Heart left ventricle (tissue), 16 donors: ENCODE results near the gene KCNJ4. TPM values are rescaled to one million over a fixed set of nuclear protein-coding genes. Genes with fewer than 3 reads are reported as not detected.
"Not testable (repeated sequence)": the region's sequence is repeated elsewhere in the genome, so short reads cannot be mapped to it uniquely, and the experiment has no call there.

Source experiments
- ATAC-seq, 4 donors: fragments of 200-7000 bp; cut with Tn5 transposase; one replicate each; pipeline ENCODE4 v1.9.1; 2020 to 2022; ENCODE audit warnings: moderate library complexity in 4 of 4, mild to moderate bottlenecking in 3 of 4, moderate number of reproducible peaks in 1 of 4
- DNase-seq, 5 donors: peaks; one replicate each; pipeline ENCODE4 v3.0.0-alpha.2; 2020
- H3K27ac ChIP-seq, 12 donors: fragments of 200-600 bp; sonication (generic) in 4 of 12; one replicate each; pipeline versions ENCODE4 v1.5.0 to v1.8.0; 2016 to 2022; ENCODE audit warnings: mild to moderate bottlenecking in 2 of 12
- H3K27me3 ChIP-seq, 9 donors: fragments of 200-600 bp; sonication (generic) in 2 of 9; one replicate each; pipeline versions ENCODE4 v1.5.1 to v1.8.0; 2016 to 2022; ENCODE audit warnings: mild to moderate bottlenecking in 3 of 9
- H3K36me3 ChIP-seq, 9 donors: fragments of 200-600 bp; sonication (generic) in 2 of 9; one replicate each; pipeline versions ENCODE4 v1.5.0 to v1.8.0; 2018 to 2022; ENCODE audit warnings: mild to moderate bottlenecking in 2 of 9
- H3K4me1 ChIP-seq, 12 donors: fragments of 200-600 bp; sonication (generic) in 4 of 12; one replicate each; pipeline versions ENCODE4 v1.5.0 to v1.8.0; 2016 to 2022; ENCODE audit warnings: mild to moderate bottlenecking in 3 of 12
- H3K4me3 ChIP-seq, 12 donors: fragments of 200-600 bp; sonication (generic) in 4 of 12; one replicate each; pipeline versions ENCODE4 v1.5.0 to v1.8.0; 2017 to 2022; ENCODE audit warnings: mild to moderate bottlenecking in 9 of 12, moderate library complexity in 4 of 12
- H3K9me3 ChIP-seq, 12 donors: fragments of 200-600 bp; sonication (generic) in 4 of 12; one replicate each; pipeline versions ENCODE4 v1.5.0 to v1.8.0; 2016 to 2022; ENCODE audit warnings: mild to moderate bottlenecking in 1 of 12
- CTCF ChIP-seq, 12 donors: fragments of 200-600 bp; sonication (generic) in 4 of 12; IDR thresholded peaks; one replicate each; pipeline versions ENCODE4 v1.5.0 to v1.8.0; 2018 to 2022; ENCODE audit warnings: antibody characterized with exemption in 12 of 12, mild to moderate bottlenecking in 5 of 12
- POLR2A ChIP-seq, 2 donors: fragments of 450-650 bp; IDR thresholded peaks; one replicate each; pipeline ENCODE4 v1.6.1; 2017; ENCODE audit warnings: antibody characterized with exemption in 2 of 2, mild to moderate bottlenecking in 2 of 2, moderate library complexity in 2 of 2
- WGBS, 4 donors: extraction: QIAGEN DNeasy Blood & Tissue Kit in 2 of 4; methylation state at CpG; one replicate each; pipeline versions ENCODE4 v1.1.5 to v1.1.7; 2013 to 2018; 5-methylcytosine and 5-hydroxymethylcytosine counted together
- intact Hi-C, 10 donors: fragments of 100-400 bp; cut with DNase I; formaldehyde crosslinking; loops; one replicate each; pipeline versions ENCODE4 v1.11.1 to v1.14.2; 2022
- polyA plus RNA-seq, 2 donors: library from polyadenylated mRNA; stranded (reverse); fragments of 200-250 nt; gene quantifications; one replicate each; pipeline ENCODE4 v1.2.3, GENCODE V29; 2013
- total RNA-seq, 9 donors: library from RNA; depleted of rRNA in 2 of 9; stranded (reverse); fragments of >200 nt in 2 of 9; fragmentation: NEBNext Ultra II Directional in 3 of 9; extraction: Animal tissue kit (Norgen Biotek cat#: 25700) in 3 of 9; gene quantifications; one replicate each; pipeline versions ENCODE4 v1.1.0 to v1.2.4, GENCODE V29; 2016 to 2023
- donor health status: ischemic (EF 13 %, LVEDD 7.1; RV severe dilation, severe dysfunction).
- donor health status: healthy with polysubstance abuse.
- donor health status: DM: no; HTN: yes; CAD: no.
- donor health status: DM: no; HTN: no; CAD: no.
- donor health status: ischemic (EF 25% LVEDD 6.9; RV normal size, moderate dysfunction).
- donor health status: ischemic (EF 25% LVEDD 5.7; RV mildly dilated, moderate dysfunction).
- donor health status: healthy.
- donor health status: DM: yes; HTN: yes; CAD: no.
- donor health status: ischemic (EF 35%, LVEDD 5.7; RV mildly dilated, moderate dysfunction).
- donor health status: nonischemic (EF 11% LVEDD 7.7; RV severe dilation, severe dysfunction).
- donor health status: DM: yes; HTN: yes; CAD: no.
- donor health status: PGD.
- donor health status: ischemic (EF 29% LVEDD 5.4; RV normal size, mild dysfunction).
- donor health status: nonischemic (EF 23%, LVEDD 6.1; RV moderate dilation, normal function).

The KCNJ4 gene
- total and polyA plus RNA-seq, 11 donors: 14.5 to 85.5 (median 39.7) TPM

DNA sequence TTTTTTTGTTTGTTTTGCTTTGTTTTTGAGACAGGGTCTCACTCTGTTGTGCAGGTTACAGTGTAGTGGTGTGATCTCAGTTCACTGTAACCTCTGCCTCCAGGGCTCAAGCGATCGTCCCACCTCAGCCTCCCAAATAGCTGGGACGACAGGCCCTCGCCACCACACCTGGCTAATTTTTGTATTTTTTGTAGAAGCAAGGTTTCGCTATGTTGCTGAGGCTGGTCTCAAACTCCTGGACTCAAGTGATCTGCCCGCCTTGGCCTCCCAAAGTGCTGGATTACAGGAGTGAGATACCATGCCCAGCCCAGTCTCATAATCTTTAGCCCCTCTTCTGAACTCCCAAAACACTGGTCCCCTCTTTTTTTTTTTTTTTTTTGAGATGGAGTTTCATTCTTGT is 50.6 kb downstream of the KCNJ4 start:
- Histone ChIP-seq H3K27me3 (no peaks in the 10 kb centered on the region), H3K4me3 (no peak overlapping the region), H3K36me3 (no peaks in the 10 kb centered on the region), H3K9me3 (no peaks in the 10 kb centered on the region), H3K4me1 (peaks cover 0 to 5% (median 0%) of the 10 kb centered on the region in 12 donors), H3K27ac (no peak overlapping the region)
- 94 to 99% (median 96%) methylated on average over 6 of the region's 6 CpGs for WGBS, 4 donors
- no peak for TF ChIP-seq POLR2A (IDR thresholded peaks at IDR 0.05)
- no peak for TF ChIP-seq CTCF (IDR thresholded peaks at IDR 0.05)
- intact Hi-C loops: no loop called here
- ATAC-seq: no peak
- DNase-seq: no peak

DNA sequence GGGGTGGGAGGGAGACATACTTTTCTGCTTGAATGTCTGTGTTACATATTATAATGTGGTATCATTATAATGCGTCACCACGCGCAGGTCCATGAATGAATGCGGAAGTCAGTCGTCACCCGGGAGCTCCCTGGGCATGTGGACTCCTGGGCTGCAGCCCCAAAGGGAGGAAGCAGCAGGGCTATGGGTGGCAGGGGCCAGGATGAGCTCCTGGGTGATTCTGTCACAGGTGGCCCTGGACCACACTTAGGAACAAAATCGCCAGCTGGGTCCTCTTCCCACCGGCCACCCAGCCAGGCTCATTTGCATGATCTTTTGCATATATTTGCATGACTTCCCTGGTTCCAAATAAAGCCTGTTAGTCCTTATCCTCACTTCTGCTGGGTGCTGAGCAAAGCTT is 51.2 kb downstream of the KCNJ4 start:
- WGBS, 4 donors: 75 to 81% (median 80%) methylated on average over 8 of the region's 8 CpGs
- Histone ChIP-seq H3K4me1 (peaks cover 0 to 6% (median 0%) of the 10 kb centered on the region in 12 donors), H3K36me3 (no peaks in the 10 kb centered on the region), H3K9me3 (no peaks in the 10 kb centered on the region), H3K27me3 (no peaks in the 10 kb centered on the region), H3K4me3 (no peak overlapping the region), H3K27ac (no peak overlapping the region)
- DNase-seq (no peak), ATAC-seq (no peak)
- TF ChIP-seq POLR2A (IDR thresholded peaks at IDR 0.05): no peak
- no peak for TF ChIP-seq CTCF (IDR thresholded peaks at IDR 0.05)
- intact Hi-C loops: no loop called here

DNA sequence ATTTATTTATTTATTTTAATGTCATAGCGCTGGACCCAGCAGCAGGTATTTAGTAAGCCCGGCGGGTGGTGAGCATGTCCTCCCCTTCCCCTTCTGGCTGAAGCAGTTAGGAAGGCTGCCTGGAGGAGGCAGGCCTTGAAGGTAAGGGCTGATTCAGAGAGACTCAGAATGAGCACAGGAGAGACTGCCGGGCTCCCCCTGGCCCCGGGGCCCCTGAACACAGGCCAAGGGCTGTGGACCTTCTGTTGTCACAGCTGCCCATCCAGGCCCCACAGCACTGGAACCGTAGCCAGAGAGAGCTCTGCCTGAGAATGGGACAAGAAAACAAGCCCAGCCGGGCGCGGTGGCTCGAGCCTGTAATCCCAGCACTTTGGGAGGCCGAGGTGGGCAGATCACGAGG is 52.8 kb downstream of the KCNJ4 start:
- no peaks in the 10 kb centered on the region for H3K9me3 ChIP-seq
- H3K4me3 ChIP-seq: no peak overlapping the region
- intact Hi-C loops: no loop called here
- no peaks in the 10 kb centered on the region for H3K27me3 ChIP-seq
- TF ChIP-seq POLR2A (IDR thresholded peaks at IDR 0.05): no peak
- no peak for TF ChIP-seq CTCF (IDR thresholded peaks at IDR 0.05)
- H3K4me1 ChIP-seq: peaks cover 0 to 6% (median 0%) of the 10 kb centered on the region in 12 donors
- ATAC-seq (no peak), DNase-seq (no peak)
- no peak overlapping the region for H3K27ac ChIP-seq
- 86 to 94% (median 91%) methylated on average over 12 of the region's 12 CpGs for WGBS, 4 donors
- no peaks in the 10 kb centered on the region for H3K36me3 ChIP-seq

DNA sequence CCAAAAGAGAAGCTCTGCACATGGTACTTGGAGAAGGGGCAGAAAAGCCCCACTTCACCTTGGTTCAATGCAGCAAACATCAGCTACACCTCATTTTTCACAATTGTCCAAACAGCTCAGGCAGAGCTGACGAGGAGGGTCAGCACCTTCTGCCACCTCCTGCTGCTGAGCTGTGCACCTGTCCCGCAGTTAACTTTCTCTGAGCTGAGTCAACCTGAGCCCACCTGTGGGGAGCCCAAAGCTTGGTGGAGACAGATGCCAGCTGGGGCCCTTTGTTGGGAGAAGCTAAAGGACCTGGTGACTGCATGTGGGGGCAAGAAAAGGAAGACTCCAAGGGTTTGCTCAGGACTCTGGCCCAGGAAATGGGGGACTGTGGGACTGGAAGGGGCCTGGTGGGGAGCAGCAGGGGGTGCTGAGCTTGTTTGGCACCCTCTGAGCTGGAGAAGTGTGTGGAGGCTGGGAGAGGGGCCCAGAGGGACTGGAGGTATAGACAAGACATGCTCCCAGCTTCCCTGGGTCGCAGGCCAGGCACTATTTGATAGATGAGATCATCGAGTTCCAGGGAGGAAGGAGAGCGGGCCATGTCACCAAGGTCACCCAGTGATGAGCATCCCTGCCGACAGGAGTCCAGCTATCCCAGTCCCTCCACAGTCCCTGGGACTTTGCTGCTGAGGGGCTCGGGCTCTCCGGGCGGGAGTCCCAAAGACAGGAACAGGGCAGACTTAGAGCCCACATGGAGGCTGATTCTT is 53.5 kb downstream of the KCNJ4 start:
- peaks cover 0 to 13% (median 3%) of the 10 kb centered on the region in 12 donors for H3K4me1 ChIP-seq
- H3K9me3 ChIP-seq: no peaks in the 10 kb centered on the region
- no peak for TF ChIP-seq POLR2A (IDR thresholded peaks at IDR 0.05)
- no peak for TF ChIP-seq CTCF (IDR thresholded peaks at IDR 0.05)
- no peaks in the 10 kb centered on the region for H3K27me3 ChIP-seq
- no peak overlapping the region for H3K27ac ChIP-seq
- no peaks in the 10 kb centered on the region for H3K36me3 ChIP-seq
- no peak overlapping the region for H3K4me3 ChIP-seq
- WGBS, 4 donors: 63 to 78% (median 72%) methylated on average over 5 to 9 of the region's 9 CpGs
- intact Hi-C loops: no loop called here
- DNase-seq (no peak), ATAC-seq (no peak)

DNA sequence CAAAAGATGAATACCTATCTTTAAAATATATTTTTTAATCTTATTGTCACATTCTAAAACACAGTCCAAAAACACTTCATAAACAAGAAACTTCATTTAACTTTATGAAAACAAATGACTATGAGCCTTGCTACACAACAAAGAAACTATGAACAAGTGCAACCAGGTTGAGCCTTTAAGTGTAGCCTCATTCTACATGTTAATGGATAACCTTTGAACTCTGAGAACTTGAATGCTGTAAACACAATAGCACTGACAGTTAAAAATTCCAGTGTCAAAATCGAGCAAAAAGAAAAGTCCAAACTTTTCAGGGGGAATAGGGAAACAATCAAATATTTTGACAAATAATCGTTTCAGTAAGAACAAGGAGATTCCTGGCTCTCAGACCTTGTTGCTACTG is 54.7 kb downstream of the KCNJ4 start:
- 46 to 55% (median 50%) methylated on average over 1 to 2 of the region's 2 CpGs for WGBS, 4 donors
- DNase-seq, ATAC-seq, H3K36me3 ChIP-seq, H3K4me3 ChIP-seq, H3K9me3 ChIP-seq, intact Hi-C loops, H3K27me3 ChIP-seq: not testable (repeated sequence)
- H3K4me1 ChIP-seq: peaks cover 0 to 26% (median 10%) of the 10 kb centered on the region in 12 donors
- peak overlapping the region in 1 of 12 donors; percentile 92 for H3K27ac ChIP-seq
